HCT116 (cell line): Measurements from ENCODE around the gene STARD3. TPM values are rescaled to one million over a fixed set of nuclear protein-coding genes. Genes with fewer than 3 reads are reported as not detected.

Source experiments
- ATAC-seq: fragments of 200-7000 bp; cut with Tn5 transposase; 2 replicates; pipeline ENCODE4 v1.9.1; 2020; ENCODE audit warnings: mild to moderate bottlenecking, moderate library complexity
- BruUV-seq: library from RNA; stranded (reverse); fragments of 400-500 nt; replicated peaks from 2 replicates; lab custom pipeline; 2021; lab: Mats Ljungman, UMichigan
- CTCF ChIA-PET: fragments of 300-600 bp; sonication (Branson Sonifier 250); formaldehyde crosslinking; loops from one replicate; lab custom pipeline; 2021; ENCODE audit warnings: antibody characterized with exemption; lab: Charles Lee
- POLR2A ChIA-PET: fragments of 300-600, 350-600 bp; sonication (Branson Sonifier 250); formaldehyde crosslinking; loops from one replicate; lab custom pipeline; 2021; ENCODE audit warnings: antibody characterized with exemption; lab: Charles Lee
- RAD21 ChIA-PET, 2 experiments: fragments of 300-600 bp; sonication (Branson Sonifier 250); formaldehyde crosslinking; loops; one replicate each; lab custom pipeline; 2023; ENCODE audit warnings: low total read pairs in 2 of 2; ENCODE audit not compliant: uncharacterized antibody in 2 of 2, unreplicated experiment in 2 of 2, low non-redundant PET in 1 of 2; lab: Charles Lee
- DNase-seq: peaks from one replicate; pipeline ENCODE4 v3.0.0-alpha.2; 2010; ENCODE audit warnings: low read depth, low spot score
- H2AFZ ChIP-seq: fragments of 200-600 bp; shearing (Covaris generic), sonication (generic); 2 replicates; pipeline ENCODE4 v1.6.1; 2017; ENCODE audit warnings: low read depth, mixed run types, mixed read lengths, antibody characterized with exemption, low read length; ENCODE audit not compliant: poor library complexity, severe bottlenecking
- H3K27ac ChIP-seq: 2 replicates; pipeline ENCODE4 v1.5.1; 2012; ENCODE audit warnings: low read depth, low read length
- H3K27me3 ChIP-seq: fragments of 200-600 bp; sonication (generic); 2 replicates; pipeline ENCODE4 v1.6.1; 2016; ENCODE audit warnings: mixed run types, low read length, mixed read lengths; ENCODE audit not compliant: insufficient read depth
- H3K36me3 ChIP-seq, 2 experiments: fragments of 200-500 bp in 1 of 2; fragments of 200-600 bp in 1 of 2; sonication (Bioruptor generic) in 1 of 2; sonication (generic) in 1 of 2; 2 replicates each; pipeline versions ENCODE4 v1.5.1 to v1.6.1; 2014 to 2016; ENCODE audit warnings: low read length in 2 of 2, inconsistent platforms in 1 of 2, mixed read lengths in 1 of 2, mixed run types in 1 of 2; ENCODE audit not compliant: insufficient read depth in 2 of 2, control insufficient read depth in 1 of 2
- H3K4me1 ChIP-seq, 2 experiments: fragments of 200-600 bp in 1 of 2; sonication (generic) in 1 of 2; 2 replicates each; pipeline versions ENCODE4 v1.5.1 to v1.6.1; 2012 to 2017; ENCODE audit warnings: low read length in 2 of 2, inconsistent platforms in 1 of 2, mild to moderate bottlenecking in 1 of 2, mixed read lengths in 1 of 2, mixed run types in 1 of 2, moderate library complexity in 1 of 2; ENCODE audit not compliant: insufficient read depth in 2 of 2, control insufficient read depth in 1 of 2
- H3K4me2 ChIP-seq: fragments of 200-600 bp; sonication (generic); 2 replicates; pipeline ENCODE4 v1.6.1; 2017; ENCODE audit warnings: mixed run types, low read length, mixed read lengths
- H3K4me3 ChIP-seq, 2 experiments: fragments of 200-600 bp in 1 of 2; sonication (generic) in 1 of 2; replicated peaks in 1 of 2; 2 replicates each; pipeline ENCODE4 v1.5.1; 2011 to 2016; ENCODE audit warnings: low read length in 2 of 2, control low read depth in 1 of 2, low read depth in 1 of 2, mild to moderate bottlenecking in 1 of 2, mixed read lengths in 1 of 2, mixed run types in 1 of 2
- H3K79me2 ChIP-seq: fragments of 200-600 bp; sonication (generic); 2 replicates; pipeline ENCODE4 v1.6.1; 2017; ENCODE audit warnings: mild to moderate bottlenecking, mixed run types, low read length, moderate library complexity, mixed read lengths; ENCODE audit not compliant: insufficient read depth
- H3K9ac ChIP-seq: fragments of 200-600 bp; sonication (generic); 2 replicates; pipeline ENCODE4 v1.6.1; 2016; ENCODE audit warnings: low read length, mixed read lengths
- H3K9me2 ChIP-seq: fragments of 200-600 bp; sonication (generic), shearing (Covaris generic); 2 replicates; pipeline ENCODE4 v1.6.1; 2017; ENCODE audit warnings: mixed run types, mild to moderate bottlenecking, moderate library complexity; ENCODE audit not compliant: insufficient read depth
- H3K9me3 ChIP-seq, 2 experiments: fragments of 200-500 bp in 1 of 2; fragments of 200-600 bp in 1 of 2; sonication (Bioruptor generic) in 1 of 2; sonication (generic) in 1 of 2; 2 replicates each; pipeline ENCODE4 v1.6.1; 2014 to 2017; ENCODE audit warnings: low read length in 2 of 2, mixed read lengths in 2 of 2, inconsistent platforms in 1 of 2, low read depth in 1 of 2, mild to moderate bottlenecking in 1 of 2, mixed run types in 1 of 2, moderate library complexity in 1 of 2; ENCODE audit not compliant: control insufficient read depth in 1 of 2, insufficient read depth in 1 of 2
- H4K20me1 ChIP-seq: fragments of 200-600 bp; sonication (generic), shearing (Covaris generic); 2 replicates; pipeline ENCODE4 v1.6.1; 2017; ENCODE audit warnings: mixed run types, mild to moderate bottlenecking, moderate library complexity; ENCODE audit not compliant: insufficient read depth
- CBX3 ChIP-seq: IDR thresholded peaks from 2 replicates; pipeline ENCODE4 v1.6.1; 2012; ENCODE audit warnings: low read depth
- CTCF ChIP-seq, 3 experiments: fragments of 200-600 bp in 1 of 3; sonication (generic) in 1 of 3; IDR thresholded peaks in 2 of 3; conservative IDR thresholded peaks in 1 of 3; 2 replicates each; pipeline ENCODE4 v1.5.1; 2012 to 2017; ENCODE audit warnings: low read depth in 2 of 3, low read length in 2 of 3, antibody characterized with exemption in 1 of 3, borderline replicate concordance in 1 of 3, control low read depth in 1 of 3, mild to moderate bottlenecking in 1 of 3, mixed read lengths in 1 of 3, mixed run types in 1 of 3, moderate library complexity in 1 of 3; ENCODE audit not compliant: insufficient read depth in 1 of 3
- EZH2phosphoT487 ChIP-seq: fragments of 200-600 bp; IDR thresholded peaks from 2 replicates; pipeline ENCODE4 v1.6.1; 2018; ENCODE audit warnings: antibody characterized with exemption, borderline replicate concordance
- JUND ChIP-seq: IDR thresholded peaks from 2 replicates; pipeline ENCODE4 v1.6.1; 2012
- POLR2A ChIP-seq: IDR thresholded peaks from 2 replicates; pipeline ENCODE4 v1.7.0; 2011; ENCODE audit warnings: borderline replicate concordance; ENCODE audit not compliant: insufficient read depth, insufficient read length; ENCODE audit errors: extremely low read depth
- POLR2AphosphoS5 ChIP-seq: IDR thresholded peaks from 2 replicates; pipeline ENCODE4 v1.6.1; 2011; ENCODE audit warnings: mild to moderate bottlenecking, low read depth, low read length, moderate library complexity
- SIN3A ChIP-seq: IDR thresholded peaks from 2 replicates; pipeline ENCODE4 v1.6.1; 2012; ENCODE audit warnings: low read depth
- SP1 ChIP-seq: IDR thresholded peaks from 2 replicates; pipeline ENCODE4 v1.6.1; 2012; ENCODE audit warnings: low read depth
- SRF ChIP-seq: IDR thresholded peaks from 2 replicates; pipeline ENCODE4 v1.6.1; 2012; ENCODE audit warnings: low read depth
- TCF7L2 ChIP-seq: IDR thresholded peaks from 2 replicates; pipeline ENCODE4 v1.7.0; 2011; ENCODE audit warnings: borderline replicate concordance, inconsistent platforms; ENCODE audit not compliant: insufficient read depth, insufficient read length; ENCODE audit errors: extremely low read depth
- YY1 ChIP-seq: IDR thresholded peaks from 2 replicates; pipeline ENCODE4 v1.6.1; 2011; ENCODE audit warnings: low read length, low read depth, moderate library complexity, mild to moderate bottlenecking; ENCODE audit not compliant: insufficient replicate concordance; ENCODE audit errors: extremely low read depth
- ZBTB33 ChIP-seq: IDR thresholded peaks from 2 replicates; pipeline ENCODE4 v1.6.1; 2011; ENCODE audit warnings: mild to moderate bottlenecking, low read length, moderate library complexity; ENCODE audit not compliant: insufficient replicate concordance; ENCODE audit errors: extremely low read depth
- intact Hi-C: fragments of 100-400 bp; cut with micrococcal nuclease; formaldehyde crosslinking; loops from 2 replicates; pipeline ENCODE4 v1.10.0; 2022
- total RNA-seq: library from RNA; stranded (reverse); gene quantifications from one replicate; pipeline ENCODE4 v1.2.1, GENCODE V29; 2021; ENCODE audit not compliant: unreplicated experiment

STARD3 gene
- total RNA-seq, 1 experiment from 2014 or later = 73.9 TPM

- Histone ChIP-seq H3K4me3 (no peak overlapping the region), H3K9me3 (no peaks in the 10 kb centered on the region), H3K4me1 (peaks cover 0 to 5% of the 10 kb centered on the region in 2 experiments; a peak in 2 of 4 replicates), H3K36me3 (no peaks in the 10 kb centered on the region), H3K79me2 (no peaks in the 10 kb centered on the region), H3K27me3 (peaks cover 8% of the 10 kb centered on the region; the same call in 1 of the 2 replicates), H3K9me2 (no peaks in the 10 kb centered on the region), H3K9ac (no peak overlapping the region), H2AFZ (no peak overlapping the region), H4K20me1 (no peaks in the 10 kb centered on the region), H3K4me2 (no peak overlapping the region), H3K27ac (no peak overlapping the region)
- RAD21 ChIA-PET = no interaction called here
- CTCF ChIA-PET = interaction anchor here (0.6 kb wide), 1 partner anchor 345 kb away, joined by 4 read pairs; no protein-coding TSS in a partner anchor
- DNase-seq (no peak), ATAC-seq (no peak)
- intact Hi-C loops = no loop called here
- POLR2A ChIA-PET = no interaction called here
- TF ChIP-seq POLR2A = no peak
- TF ChIP-seq CBX3 = no peak
- TF ChIP-seq ZBTB33 = no peak
- TF ChIP-seq EZH2phosphoT487 = no peak
- no peak for TF ChIP-seq SRF
- no peak for TF ChIP-seq POLR2AphosphoS5
- no peak for TF ChIP-seq YY1
- no peak for TF ChIP-seq SIN3A
- no peak for TF ChIP-seq SP1
- TF ChIP-seq TCF7L2 = no peak
- no peak for TF ChIP-seq CTCF (IDR thresholded peaks at IDR 0.05 in 2 of 3, conservative IDR thresholded peaks at IDR 0.05 in 1 of 3; ENCODE audit: borderline replicate concordance in 1 of 3, insufficient read depth in 1 of 3, low read depth in 2 of 3, low read length in 2 of 3)
- TF ChIP-seq JUND = no peak
- no TSS peak for BruUV-seq
Observed at GRCh38 chr17:39607057-39607850, 29.7 kb upstream of the STARD3 start.
